HCT116 (cell line): ENCODE results near the gene CDH13. TPM values are rescaled to one million over a fixed set of nuclear protein-coding genes. Genes with fewer than 3 reads are reported as not detected.

Experiments
- ATAC-seq: fragments of 200-7000 bp; cut with Tn5 transposase; 2 replicates; pipeline ENCODE4 v1.9.1; 2020; ENCODE audit warnings: mild to moderate bottlenecking, moderate library complexity
- BruUV-seq: library from RNA; stranded (reverse); fragments of 400-500 nt; replicated peaks from 2 replicates; lab custom pipeline; 2021; lab: Mats Ljungman, UMichigan
- CTCF ChIA-PET: fragments of 300-600 bp; sonication (Branson Sonifier 250); formaldehyde crosslinking; loops from one replicate; lab custom pipeline; 2021; ENCODE audit warnings: antibody characterized with exemption; lab: Charles Lee
- POLR2A ChIA-PET: fragments of 300-600, 350-600 bp; sonication (Branson Sonifier 250); formaldehyde crosslinking; loops from one replicate; lab custom pipeline; 2021; ENCODE audit warnings: antibody characterized with exemption; lab: Charles Lee
- RAD21 ChIA-PET, 2 experiments: fragments of 300-600 bp; sonication (Branson Sonifier 250); formaldehyde crosslinking; loops; one replicate each; lab custom pipeline; 2023; ENCODE audit warnings: low total read pairs in 2 of 2; ENCODE audit not compliant: uncharacterized antibody in 2 of 2, unreplicated experiment in 2 of 2, low non-redundant PET in 1 of 2; lab: Charles Lee
- DNase-seq: peaks from one replicate; pipeline ENCODE4 v3.0.0-alpha.2; 2010; ENCODE audit warnings: low read depth, low spot score
- H2AFZ ChIP-seq: fragments of 200-600 bp; shearing (Covaris generic), sonication (generic); 2 replicates; pipeline ENCODE4 v1.6.1; 2017; ENCODE audit warnings: low read depth, mixed run types, mixed read lengths, antibody characterized with exemption, low read length; ENCODE audit not compliant: poor library complexity, severe bottlenecking
- H3K27ac ChIP-seq: 2 replicates; pipeline ENCODE4 v1.5.1; 2012; ENCODE audit warnings: low read depth, low read length
- H3K27me3 ChIP-seq: fragments of 200-600 bp; sonication (generic); 2 replicates; pipeline ENCODE4 v1.6.1; 2016; ENCODE audit warnings: mixed run types, low read length, mixed read lengths; ENCODE audit not compliant: insufficient read depth
- H3K36me3 ChIP-seq, 2 experiments: fragments of 200-500 bp in 1 of 2; fragments of 200-600 bp in 1 of 2; sonication (Bioruptor generic) in 1 of 2; sonication (generic) in 1 of 2; 2 replicates each; pipeline versions ENCODE4 v1.5.1 to v1.6.1; 2014 to 2016; ENCODE audit warnings: low read length in 2 of 2, inconsistent platforms in 1 of 2, mixed read lengths in 1 of 2, mixed run types in 1 of 2; ENCODE audit not compliant: insufficient read depth in 2 of 2, control insufficient read depth in 1 of 2
- H3K4me1 ChIP-seq, 2 experiments: fragments of 200-600 bp in 1 of 2; sonication (generic) in 1 of 2; 2 replicates each; pipeline versions ENCODE4 v1.5.1 to v1.6.1; 2012 to 2017; ENCODE audit warnings: low read length in 2 of 2, inconsistent platforms in 1 of 2, mild to moderate bottlenecking in 1 of 2, mixed read lengths in 1 of 2, mixed run types in 1 of 2, moderate library complexity in 1 of 2; ENCODE audit not compliant: insufficient read depth in 2 of 2, control insufficient read depth in 1 of 2
- H3K4me2 ChIP-seq: fragments of 200-600 bp; sonication (generic); 2 replicates; pipeline ENCODE4 v1.6.1; 2017; ENCODE audit warnings: mixed run types, low read length, mixed read lengths
- H3K4me3 ChIP-seq, 2 experiments: fragments of 200-600 bp in 1 of 2; sonication (generic) in 1 of 2; replicated peaks in 1 of 2; 2 replicates each; pipeline ENCODE4 v1.5.1; 2011 to 2016; ENCODE audit warnings: low read length in 2 of 2, control low read depth in 1 of 2, low read depth in 1 of 2, mild to moderate bottlenecking in 1 of 2, mixed read lengths in 1 of 2, mixed run types in 1 of 2
- H3K79me2 ChIP-seq: fragments of 200-600 bp; sonication (generic); 2 replicates; pipeline ENCODE4 v1.6.1; 2017; ENCODE audit warnings: mild to moderate bottlenecking, mixed run types, low read length, moderate library complexity, mixed read lengths; ENCODE audit not compliant: insufficient read depth
- H3K9ac ChIP-seq: fragments of 200-600 bp; sonication (generic); 2 replicates; pipeline ENCODE4 v1.6.1; 2016; ENCODE audit warnings: low read length, mixed read lengths
- H3K9me2 ChIP-seq: fragments of 200-600 bp; sonication (generic), shearing (Covaris generic); 2 replicates; pipeline ENCODE4 v1.6.1; 2017; ENCODE audit warnings: mixed run types, mild to moderate bottlenecking, moderate library complexity; ENCODE audit not compliant: insufficient read depth
- H3K9me3 ChIP-seq, 2 experiments: fragments of 200-500 bp in 1 of 2; fragments of 200-600 bp in 1 of 2; sonication (Bioruptor generic) in 1 of 2; sonication (generic) in 1 of 2; 2 replicates each; pipeline ENCODE4 v1.6.1; 2014 to 2017; ENCODE audit warnings: low read length in 2 of 2, mixed read lengths in 2 of 2, inconsistent platforms in 1 of 2, low read depth in 1 of 2, mild to moderate bottlenecking in 1 of 2, mixed run types in 1 of 2, moderate library complexity in 1 of 2; ENCODE audit not compliant: control insufficient read depth in 1 of 2, insufficient read depth in 1 of 2
- H4K20me1 ChIP-seq: fragments of 200-600 bp; sonication (generic), shearing (Covaris generic); 2 replicates; pipeline ENCODE4 v1.6.1; 2017; ENCODE audit warnings: mixed run types, mild to moderate bottlenecking, moderate library complexity; ENCODE audit not compliant: insufficient read depth
- CBX3 ChIP-seq: IDR thresholded peaks from 2 replicates; pipeline ENCODE4 v1.6.1; 2012; ENCODE audit warnings: low read depth
- EGR1 ChIP-seq: IDR thresholded peaks from 2 replicates; pipeline ENCODE4 v1.6.1; 2012; ENCODE audit warnings: low read depth
- EZH2phosphoT487 ChIP-seq: fragments of 200-600 bp; IDR thresholded peaks from 2 replicates; pipeline ENCODE4 v1.6.1; 2018; ENCODE audit warnings: antibody characterized with exemption, borderline replicate concordance
- FOSL1 ChIP-seq: IDR thresholded peaks from 2 replicates; pipeline ENCODE4 v1.6.1; 2012; ENCODE audit warnings: low read depth
- JUND ChIP-seq: IDR thresholded peaks from 2 replicates; pipeline ENCODE4 v1.6.1; 2012
- POLR2A ChIP-seq: IDR thresholded peaks from 2 replicates; pipeline ENCODE4 v1.7.0; 2011; ENCODE audit warnings: borderline replicate concordance; ENCODE audit not compliant: insufficient read depth, insufficient read length; ENCODE audit errors: extremely low read depth
- SIN3A ChIP-seq: IDR thresholded peaks from 2 replicates; pipeline ENCODE4 v1.6.1; 2012; ENCODE audit warnings: low read depth
- SP1 ChIP-seq: IDR thresholded peaks from 2 replicates; pipeline ENCODE4 v1.6.1; 2012; ENCODE audit warnings: low read depth
- SRF ChIP-seq: IDR thresholded peaks from 2 replicates; pipeline ENCODE4 v1.6.1; 2012; ENCODE audit warnings: low read depth
- YY1 ChIP-seq: IDR thresholded peaks from 2 replicates; pipeline ENCODE4 v1.6.1; 2011; ENCODE audit warnings: low read length, low read depth, moderate library complexity, mild to moderate bottlenecking; ENCODE audit not compliant: insufficient replicate concordance; ENCODE audit errors: extremely low read depth
- ZNF274 ChIP-seq: fragments of 200-500 bp; sonication (Bioruptor generic); IDR thresholded peaks from 2 replicates; pipeline ENCODE4 v1.6.1; 2014; ENCODE audit warnings: mild to moderate bottlenecking, low read depth, low read length, inconsistent platforms
- intact Hi-C: fragments of 100-400 bp; cut with micrococcal nuclease; formaldehyde crosslinking; loops from 2 replicates; pipeline ENCODE4 v1.10.0; 2022
- total RNA-seq: library from RNA; stranded (reverse); gene quantifications from one replicate; pipeline ENCODE4 v1.2.1, GENCODE V29; 2021; ENCODE audit not compliant: unreplicated experiment
- TF ChIP-seq, protein P1 (sequence below): IDR thresholded peaks from 2 replicates; pipeline ENCODE4 v1.6.1; 2012; ENCODE audit warnings: low read depth
- TF ChIP-seq, protein P2 (sequence below), 3 experiments: fragments of 200-600 bp in 1 of 3; sonication (generic) in 1 of 3; IDR thresholded peaks in 2 of 3; conservative IDR thresholded peaks in 1 of 3; 2 replicates each; pipeline ENCODE4 v1.5.1; 2012 to 2017; ENCODE audit warnings: low read depth in 2 of 3, low read length in 2 of 3, antibody characterized with exemption in 1 of 3, borderline replicate concordance in 1 of 3, control low read depth in 1 of 3, mild to moderate bottlenecking in 1 of 3, mixed read lengths in 1 of 3, mixed run types in 1 of 3, moderate library complexity in 1 of 3; ENCODE audit not compliant: insufficient read depth in 1 of 3
- TF ChIP-seq, protein P3 (sequence below): IDR thresholded peaks from 2 replicates; pipeline ENCODE4 v1.6.1; 2012

Gene CDH13
- total RNA-seq, 1 experiment from 2014 or later: not detected

DNA sequence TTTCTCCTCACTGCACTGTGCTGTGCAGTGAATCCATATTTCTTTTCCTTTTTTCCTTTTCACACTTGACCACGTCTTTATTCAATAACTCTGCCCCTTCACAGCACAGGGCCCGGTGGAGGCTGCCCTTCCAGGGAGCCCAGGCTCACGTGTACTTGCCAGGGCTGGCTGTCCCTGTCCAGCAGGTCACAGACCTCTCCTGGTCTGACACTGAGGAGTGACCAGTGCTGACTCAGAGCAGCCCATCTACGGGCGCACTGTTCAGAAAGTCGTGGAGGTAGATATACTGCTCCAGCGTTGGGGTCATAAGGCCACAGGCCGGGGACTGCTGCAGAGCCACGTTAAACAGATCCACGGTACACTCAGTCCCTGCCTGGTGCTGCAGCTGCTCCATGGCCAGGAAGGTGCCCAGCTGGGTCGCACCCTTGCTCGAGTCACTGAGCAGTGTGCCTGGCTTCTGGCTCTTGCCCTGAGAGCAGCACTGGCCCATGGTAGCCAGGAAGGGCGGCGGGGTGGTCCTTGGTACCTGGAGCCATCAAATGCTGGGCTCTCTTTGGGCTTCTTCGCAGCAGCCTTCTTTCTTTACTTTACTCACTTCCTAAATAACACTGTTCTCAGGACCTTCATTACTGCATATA lies 531.7 kb downstream of the CDH13 start:
- no peak overlapping the region for H3K4me2 ChIP-seq
- H3K9ac ChIP-seq: no peak overlapping the region
- BruUV-seq: no TSS peak
- ChIA-PET POLR2A (no interaction called here), CTCF (no interaction called here), RAD21 (no interaction called here)
- DNase-seq: no peak
- no peaks in the 10 kb centered on the region for H3K27me3 ChIP-seq
- H4K20me1 ChIP-seq: no peaks in the 10 kb centered on the region
- no peak overlapping the region for H3K27ac ChIP-seq
- no peaks in the 10 kb centered on the region for H3K79me2 ChIP-seq
- intact Hi-C loops: no loop called here
- no peak for TF ChIP-seq POLR2A
- TF ChIP-seq, protein P1, sequence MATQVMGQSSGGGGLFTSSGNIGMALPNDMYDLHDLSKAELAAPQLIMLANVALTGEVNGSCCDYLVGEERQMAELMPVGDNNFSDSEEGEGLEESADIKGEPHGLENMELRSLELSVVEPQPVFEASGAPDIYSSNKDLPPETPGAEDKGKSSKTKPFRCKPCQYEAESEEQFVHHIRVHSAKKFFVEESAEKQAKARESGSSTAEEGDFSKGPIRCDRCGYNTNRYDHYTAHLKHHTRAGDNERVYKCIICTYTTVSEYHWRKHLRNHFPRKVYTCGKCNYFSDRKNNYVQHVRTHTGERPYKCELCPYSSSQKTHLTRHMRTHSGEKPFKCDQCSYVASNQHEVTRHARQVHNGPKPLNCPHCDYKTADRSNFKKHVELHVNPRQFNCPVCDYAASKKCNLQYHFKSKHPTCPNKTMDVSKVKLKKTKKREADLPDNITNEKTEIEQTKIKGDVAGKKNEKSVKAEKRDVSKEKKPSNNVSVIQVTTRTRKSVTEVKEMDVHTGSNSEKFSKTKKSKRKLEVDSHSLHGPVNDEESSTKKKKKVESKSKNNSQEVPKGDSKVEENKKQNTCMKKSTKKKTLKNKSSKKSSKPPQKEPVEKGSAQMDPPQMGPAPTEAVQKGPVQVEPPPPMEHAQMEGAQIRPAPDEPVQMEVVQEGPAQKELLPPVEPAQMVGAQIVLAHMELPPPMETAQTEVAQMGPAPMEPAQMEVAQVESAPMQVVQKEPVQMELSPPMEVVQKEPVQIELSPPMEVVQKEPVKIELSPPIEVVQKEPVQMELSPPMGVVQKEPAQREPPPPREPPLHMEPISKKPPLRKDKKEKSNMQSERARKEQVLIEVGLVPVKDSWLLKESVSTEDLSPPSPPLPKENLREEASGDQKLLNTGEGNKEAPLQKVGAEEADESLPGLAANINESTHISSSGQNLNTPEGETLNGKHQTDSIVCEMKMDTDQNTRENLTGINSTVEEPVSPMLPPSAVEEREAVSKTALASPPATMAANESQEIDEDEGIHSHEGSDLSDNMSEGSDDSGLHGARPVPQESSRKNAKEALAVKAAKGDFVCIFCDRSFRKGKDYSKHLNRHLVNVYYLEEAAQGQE: no peak
- TF ChIP-seq, protein P2, sequence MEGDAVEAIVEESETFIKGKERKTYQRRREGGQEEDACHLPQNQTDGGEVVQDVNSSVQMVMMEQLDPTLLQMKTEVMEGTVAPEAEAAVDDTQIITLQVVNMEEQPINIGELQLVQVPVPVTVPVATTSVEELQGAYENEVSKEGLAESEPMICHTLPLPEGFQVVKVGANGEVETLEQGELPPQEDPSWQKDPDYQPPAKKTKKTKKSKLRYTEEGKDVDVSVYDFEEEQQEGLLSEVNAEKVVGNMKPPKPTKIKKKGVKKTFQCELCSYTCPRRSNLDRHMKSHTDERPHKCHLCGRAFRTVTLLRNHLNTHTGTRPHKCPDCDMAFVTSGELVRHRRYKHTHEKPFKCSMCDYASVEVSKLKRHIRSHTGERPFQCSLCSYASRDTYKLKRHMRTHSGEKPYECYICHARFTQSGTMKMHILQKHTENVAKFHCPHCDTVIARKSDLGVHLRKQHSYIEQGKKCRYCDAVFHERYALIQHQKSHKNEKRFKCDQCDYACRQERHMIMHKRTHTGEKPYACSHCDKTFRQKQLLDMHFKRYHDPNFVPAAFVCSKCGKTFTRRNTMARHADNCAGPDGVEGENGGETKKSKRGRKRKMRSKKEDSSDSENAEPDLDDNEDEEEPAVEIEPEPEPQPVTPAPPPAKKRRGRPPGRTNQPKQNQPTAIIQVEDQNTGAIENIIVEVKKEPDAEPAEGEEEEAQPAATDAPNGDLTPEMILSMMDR (IDR thresholded peaks at IDR 0.05 in 2 of 3, conservative IDR thresholded peaks at IDR 0.05 in 1 of 3; ENCODE audit: borderline replicate concordance in 1 of 3, insufficient read depth in 1 of 3, low read depth in 2 of 3, low read length in 2 of 3): no peak
- TF ChIP-seq EGR1: no peak
- TF ChIP-seq SP1: no peak
- no peak for TF ChIP-seq EZH2phosphoT487
- TF ChIP-seq SRF: no peak
- no peak for TF ChIP-seq SIN3A
- no peak for TF ChIP-seq YY1
- TF ChIP-seq ZNF274: no peak
- TF ChIP-seq, protein P3, sequence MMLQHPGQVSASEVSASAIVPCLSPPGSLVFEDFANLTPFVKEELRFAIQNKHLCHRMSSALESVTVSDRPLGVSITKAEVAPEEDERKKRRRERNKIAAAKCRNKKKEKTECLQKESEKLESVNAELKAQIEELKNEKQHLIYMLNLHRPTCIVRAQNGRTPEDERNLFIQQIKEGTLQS: no peak
- TF ChIP-seq JUND: no peak
- no peak for TF ChIP-seq FOSL1
- no peak for TF ChIP-seq CBX3
- H3K4me3 ChIP-seq: no peak overlapping the region
- no peaks in the 10 kb centered on the region for H3K4me1 ChIP-seq
- H2AFZ ChIP-seq: no peak overlapping the region
- ATAC-seq: no peak
- H3K9me2 ChIP-seq: no peaks in the 10 kb centered on the region
- H3K9me3 ChIP-seq: peaks cover 16 to 36% of the 10 kb centered on the region in 2 experiments; a peak in 3 of 4 replicates
- no peaks in the 10 kb centered on the region for H3K36me3 ChIP-seq
